ENCODE data around the gene GINS3.

GRCh38 chr16:58448890-58449289, 56.6 kb downstream of the GINS3 start:
- TF ChIP-seq CTCF (IDR thresholded peaks at IDR 0.05) (no peak), POLR2A (IDR thresholded peaks at IDR 0.05) (no peak)
